A549 (cell line): Measurements from ENCODE around the gene TNFRSF11A. TPM values are rescaled to one million over a fixed set of nuclear protein-coding genes. Genes with fewer than 3 reads are reported as not detected.

Experiments
- ATAC-seq, 2 experiments: fragments of 200-7000 bp in 1 of 2; fragments of >200 bp in 1 of 2; cut with Nextera tagmentation in 1 of 2; cut with Tn5 transposase in 1 of 2; 3 replicates each; pipeline versions ENCODE4 v1.8.0 to v1.9.1; 2018 to 2020; ENCODE audit warnings: mild to moderate bottlenecking in 1 of 2, moderate library complexity in 1 of 2
- CTCF ChIA-PET: fragments of 300-600 bp; sonication (Branson Sonifier 250); formaldehyde crosslinking; extraction: SDS; loops from one replicate; lab custom pipeline; 2021; ENCODE audit warnings: antibody characterized with exemption, inconsistent platforms; lab: Yijun Ruan, JAX
- POLR2A ChIA-PET: fragments of 350-600 bp; formaldehyde crosslinking; extraction: SDS; loops from one replicate; lab custom pipeline; 2021; ENCODE audit warnings: antibody characterized with exemption, inconsistent platforms; lab: Yijun Ruan, JAX
- DNase-seq, 2 experiments: peaks; one replicate each; pipeline versions ENCODE4 v3.0.0 to v3.0.0-alpha.2; 2011 to 2016; ENCODE audit warnings: low read depth in 1 of 2, low spot score in 1 of 2
- FAIRE-seq: peaks from 2 replicates; lab custom pipeline; 2011; peaks lifted over from hg19 to GRCh38; lab: Jason Lieb, UNC
- H3K27ac ChIP-seq, 2 experiments: fragments of >200 bp; sonication (Bioruptor Twin); formaldehyde crosslinking; 3 replicates each; pipeline ENCODE4 v1.5.1; 2016 to 2017
- H3K4me1 ChIP-seq: fragments of >200 bp; sonication (Bioruptor Twin); formaldehyde crosslinking; 3 replicates; pipeline ENCODE4 v1.6.1; 2016
- H3K4me2 ChIP-seq: fragments of >200 bp; sonication (Bioruptor Twin); formaldehyde crosslinking; 3 replicates; pipeline ENCODE4 v1.6.1; 2016
- H3K4me3 ChIP-seq: fragments of >200 bp; sonication (Bioruptor Twin); formaldehyde crosslinking; 3 replicates; pipeline ENCODE4 v1.5.1; 2016
- H3K9me3 ChIP-seq: fragments of >200 bp; sonication (Bioruptor Twin); formaldehyde crosslinking; 3 replicates; pipeline ENCODE4 v1.6.1; 2016
- BHLHE40 ChIP-seq: IDR thresholded peaks from 2 replicates; pipeline ENCODE4 v1.6.1; 2012; ENCODE audit warnings: low read depth, low read length, inconsistent platforms
- CBX2 ChIP-seq: fragments of 200-600 bp; sonication (generic); IDR thresholded peaks from 2 replicates; pipeline ENCODE4 v1.6.1; 2016; ENCODE audit warnings: low read depth, mild to moderate bottlenecking, borderline replicate concordance
- CHD4 ChIP-seq: fragments of 200-600 bp; sonication (generic); IDR thresholded peaks from 2 replicates; pipeline ENCODE4 v1.6.1; 2016; ENCODE audit warnings: antibody characterized with exemption, mild to moderate bottlenecking, borderline replicate concordance
- E2F6 ChIP-seq: IDR thresholded peaks from 2 replicates; pipeline ENCODE4 v1.6.1; 2012; ENCODE audit warnings: low read depth, borderline replicate concordance
- ESRRA ChIP-seq: fragments of 150-350 bp; IDR thresholded peaks from 2 replicates; pipeline ENCODE4 v1.6.1; 2014; ENCODE audit warnings: mild to moderate bottlenecking, low read length, borderline replicate concordance
- FOXS1 ChIP-seq: fragments of 250-450 bp; sonication (Bioruptor Pico); IDR thresholded peaks from 2 replicates; pipeline ENCODE4 v1.5.0; 2020; ENCODE audit warnings: mild to moderate bottlenecking, moderate library complexity
- HEYL ChIP-seq: fragments of 250-450 bp; sonication (Bioruptor Pico); IDR thresholded peaks from 2 replicates; pipeline ENCODE4 v1.8.0; 2021; ENCODE audit warnings: mild to moderate bottlenecking, moderate library complexity
- JUN ChIP-seq, 2 experiments: fragments of >200 bp; sonication (Bioruptor Twin); formaldehyde crosslinking; IDR thresholded peaks; 2 replicates in 1 of 2; 3 replicates in 1 of 2; pipeline ENCODE4 v1.6.1; 2016 to 2017
- KDM5A ChIP-seq: fragments of 200-600 bp; sonication (generic); IDR thresholded peaks from 2 replicates; pipeline ENCODE4 v1.6.1; 2016; ENCODE audit warnings: antibody characterized with exemption, mild to moderate bottlenecking
- MAX ChIP-seq: IDR thresholded peaks from 2 replicates; pipeline ENCODE4 v1.6.1; 2012
- MAZ ChIP-seq: fragments of 150-350 bp; IDR thresholded peaks from 2 replicates; pipeline ENCODE4 v1.6.1; 2014; ENCODE audit warnings: antibody characterized with exemption, low read depth, low read length, borderline replicate concordance
- NFE2L2 ChIP-seq: fragments of 150-350 bp; conservative IDR thresholded peaks from 2 replicates; pipeline ENCODE4 v1.6.1; 2014; ENCODE audit warnings: low read length
- NPAS2 ChIP-seq: fragments of 250-450 bp; sonication (Bioruptor Pico); IDR thresholded peaks from 2 replicates; pipeline ENCODE4 v1.8.0; 2022; ENCODE audit warnings: mild to moderate bottlenecking, moderate library complexity, borderline replicate concordance
- POLR2A ChIP-seq: IDR thresholded peaks from 2 replicates; pipeline ENCODE4 v1.6.1; 2012; ENCODE audit warnings: mild to moderate bottlenecking, low read length
- POLR2AphosphoS2 ChIP-seq: conservative IDR thresholded peaks from 2 replicates; pipeline ENCODE4 v1.6.1; 2012; ENCODE audit warnings: low read length, improper control_type of control experiment, inconsistent platforms
- RAD21 ChIP-seq, 2 experiments: fragments of >200 bp in 1 of 2; sonication (Bioruptor Twin) in 1 of 2; formaldehyde crosslinking in 1 of 2; IDR thresholded peaks in 1 of 2; conservative IDR thresholded peaks in 1 of 2; 2 replicates in 1 of 2; 3 replicates in 1 of 2; pipeline ENCODE4 v1.6.1; 2012 to 2018; ENCODE audit warnings: inconsistent platforms in 1 of 2
- RNF2 ChIP-seq: fragments of 200-600 bp; sonication (generic); IDR thresholded peaks from 2 replicates; pipeline ENCODE4 v1.6.1; 2016; ENCODE audit warnings: low read depth, mild to moderate bottlenecking, antibody characterized with exemption, moderate library complexity, borderline replicate concordance
- TFCP2L1 ChIP-seq: fragments of 250-450 bp; sonication (Bioruptor Pico); IDR thresholded peaks from 2 replicates; pipeline ENCODE4 v1.5.0; 2021; ENCODE audit warnings: mild to moderate bottlenecking
- USF2 ChIP-seq: fragments of 450-650 bp; IDR thresholded peaks from 2 replicates; pipeline ENCODE4 v1.6.1; 2014; ENCODE audit warnings: antibody characterized with exemption
- ZC3H11A ChIP-seq: fragments of 450-650 bp; IDR thresholded peaks from 2 replicates; pipeline ENCODE4 v1.6.1; 2014; ENCODE audit warnings: antibody characterized with exemption, mild to moderate bottlenecking
- ZNF302 ChIP-seq: fragments of 250-450 bp; sonication (Bioruptor Pico); IDR thresholded peaks from 2 replicates; pipeline ENCODE4 v1.9.0; 2021; ENCODE audit warnings: inconsistent platforms, mild to moderate bottlenecking, moderate library complexity
- ZSCAN20 ChIP-seq: fragments of 250-450 bp; sonication (Bioruptor Pico); IDR thresholded peaks from 2 replicates; pipeline ENCODE4 v1.8.0; 2022; ENCODE audit warnings: mild to moderate bottlenecking, moderate library complexity
- WGBS: methylation state at CpG from one replicate; pipeline ENCODE4 v1.1.6; 2017; ENCODE audit errors: missing lambda C conversion rate; 5-methylcytosine and 5-hydroxymethylcytosine counted together
- polyA plus RNA-seq, 4 experiments: library from polyadenylated mRNA; depleted of rRNA in 3 of 4; stranded (reverse); fragments of >200 nt; fragmentation: RNase III in 1 of 4; extraction: RNeasy Plus Mini Kit Qiagen cat#74134 plus additional on column Dnase treatment in 1 of 4; gene quantifications; 2 replicates in 3 of 4; 3 replicates in 1 of 4; pipeline ENCODE4 v1.2.3, GENCODE V29; 2011 to 2017
- TF ChIP-seq, protein P1 (sequence below): fragments of 250-450 bp; sonication (Bioruptor Pico); IDR thresholded peaks from 2 replicates; pipeline ENCODE4 v1.5.0; 2020; ENCODE audit warnings: low read depth, mild to moderate bottlenecking, moderate library complexity

TNFRSF11A gene
- polyA plus RNA-seq, 2 of the 4 experiments (the other 2 are of a cell fraction), result 1.9 to 4.0 TPM

GRCh38 chr18:62341473-62341872, 16.4 kb downstream of the TNFRSF11A start:
- DNase-seq, result no peak
- no peak for ATAC-seq
- POLR2A ChIA-PET, result no interaction called here
- H3K27ac ChIP-seq, result no peak overlapping the region
- CTCF ChIA-PET, result interaction anchor here (1.2 to 1.7 kb wide), 3 partner anchors 19 to 84 kb away, joined by 3 to 5 read pairs (median 3); no protein-coding TSS in a partner anchor
- 61% methylated on average over 3 of the region's 3 CpGs for WGBS
- peaks cover 28% of the 10 kb centered on the region for H3K4me1 ChIP-seq
- no peak for FAIRE-seq
- no peak overlapping the region for H3K4me3 ChIP-seq
- no peak for TF ChIP-seq FOXS1
- no peak overlapping the region for H3K4me2 ChIP-seq
- H3K9me3 ChIP-seq, result no peaks in the 10 kb centered on the region

GRCh38 chr18:62342884-62343283, 17.8 kb downstream of the TNFRSF11A start:
- TF ChIP-seq CBX2 (no peak), ZNF302 (CRISPR knock-in tag) (no peak), MAZ (no peak), FOXS1 (no peak), E2F6 (no peak)
- TF ChIP-seq, protein P1, sequence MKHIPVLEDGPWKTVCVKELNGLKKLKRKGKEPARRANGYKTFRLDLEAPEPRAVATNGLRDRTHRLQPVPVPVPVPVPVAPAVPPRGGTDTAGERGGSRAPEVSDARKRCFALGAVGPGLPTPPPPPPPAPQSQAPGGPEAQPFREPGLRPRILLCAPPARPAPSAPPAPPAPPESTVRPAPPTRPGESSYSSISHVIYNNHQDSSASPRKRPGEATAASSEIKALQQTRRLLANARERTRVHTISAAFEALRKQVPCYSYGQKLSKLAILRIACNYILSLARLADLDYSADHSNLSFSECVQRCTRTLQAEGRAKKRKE, result no peak
- TF ChIP-seq, all 56 proteins: peak for 0
- Histone ChIP-seq H3K27ac (no peak overlapping the region), H3K9me3 (no peaks in the 10 kb centered on the region), H3K4me2 (no peak overlapping the region), H3K4me3 (no peak overlapping the region), H3K4me1 (peaks cover 17% of the 10 kb centered on the region)
- 88% methylated on average over 4 of the region's 4 CpGs for WGBS
- FAIRE-seq, result no peak
- ChIA-PET CTCF (interaction anchor here (1.2 kb wide), 1 partner anchor 83 kb away, joined by 3 read pairs; no protein-coding TSS in a partner anchor), POLR2A (no interaction called here)
- DNase-seq, result no peak
- ATAC-seq, result no peak

- ATAC-seq, result no peak
- POLR2A ChIA-PET, result no interaction called here
- H3K4me2 ChIP-seq, result no peak overlapping the region
- no peak overlapping the region for H3K4me3 ChIP-seq
- peaks cover 17% of the 10 kb centered on the region for H3K4me1 ChIP-seq
- CTCF ChIA-PET, result interaction anchor here (1.2 kb wide), 1 partner anchor 83 kb away, joined by 3 read pairs; no protein-coding TSS in a partner anchor
- no peaks in the 10 kb centered on the region for H3K9me3 ChIP-seq
- FAIRE-seq, result no peak
- TF ChIP-seq HEYL (CRISPR knock-in tag) (no peak), POLR2A (no peak), USF2 (no peak), ESRRA (no peak), FOXS1 (no peak), RNF2 (no peak), NPAS2 (CRISPR knock-in tag) (no peak), JUN (IDR thresholded peaks at IDR 0.05) (no peak), CHD4 (no peak), RAD21 (conservative IDR thresholded peaks at IDR 0.05 in 1 of 2, IDR thresholded peaks at IDR 0.05 in 1 of 2) (no peak), BHLHE40 (no peak), ZC3H11A (no peak), MAX (no peak), TFCP2L1 (no peak), NFE2L2 (no peak), POLR2AphosphoS2 (no peak), ZSCAN20 (CRISPR knock-in tag) (no peak), KDM5A (no peak)
- TF ChIP-seq, protein P1, result no peak
- DNase-seq, result no peak
- no peak overlapping the region for H3K27ac ChIP-seq
- 96% methylated on average over 8 of the region's 8 CpGs for WGBS
Observed at GRCh38 chr18:62343316-62343715, 18.2 kb downstream of the TNFRSF11A start.
